GM12878 (cell line): ENCODE data around the gene DRC1.

ENCODE experiments used
- EP300 ChIP-seq, 2 experiments: fragments of 150-350 bp in 1 of 2; IDR thresholded peaks; 2 replicates each; pipeline ENCODE4 v1.6.1; 2011 to 2012; ENCODE audit warnings: low read depth in 2 of 2, low read length in 2 of 2, borderline replicate concordance in 1 of 2, improper control_type of control experiment in 1 of 2, inconsistent platforms in 1 of 2; ENCODE audit not compliant: control insufficient read depth in 1 of 2
- SRF ChIP-seq, 2 experiments: IDR thresholded peaks; 2 replicates each; pipeline ENCODE4 v1.6.1; 2011; ENCODE audit warnings: low read depth in 2 of 2, low read length in 2 of 2, mild to moderate bottlenecking in 1 of 2, moderate library complexity in 1 of 2
- TF ChIP-seq, protein P1 (sequence below): IDR thresholded peaks from 2 replicates; pipeline ENCODE4 v1.6.1; 2011; ENCODE audit warnings: low read depth, low read length, improper control_type of control experiment, borderline replicate concordance

- TF ChIP-seq SRF (IDR thresholded peaks at IDR 0.05; ENCODE audit: low read depth in 2 of 2, low read length in 2 of 2) (no peak), EP300 (IDR thresholded peaks at IDR 0.05; ENCODE audit: borderline replicate concordance in 1 of 2, control insufficient read depth in 1 of 2, low read depth in 2 of 2, low read length in 2 of 2) (no peak)
- TF ChIP-seq, protein P1, sequence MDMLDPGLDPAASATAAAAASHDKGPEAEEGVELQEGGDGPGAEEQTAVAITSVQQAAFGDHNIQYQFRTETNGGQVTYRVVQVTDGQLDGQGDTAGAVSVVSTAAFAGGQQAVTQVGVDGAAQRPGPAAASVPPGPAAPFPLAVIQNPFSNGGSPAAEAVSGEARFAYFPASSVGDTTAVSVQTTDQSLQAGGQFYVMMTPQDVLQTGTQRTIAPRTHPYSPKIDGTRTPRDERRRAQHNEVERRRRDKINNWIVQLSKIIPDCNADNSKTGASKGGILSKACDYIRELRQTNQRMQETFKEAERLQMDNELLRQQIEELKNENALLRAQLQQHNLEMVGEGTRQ: no peak
Observed at GRCh38 chr2:26421961-26422360, 20.2 kb downstream of the DRC1 start.
